Measurements from ENCODE around the gene FGF19.

Gene FGF19

DNA sequence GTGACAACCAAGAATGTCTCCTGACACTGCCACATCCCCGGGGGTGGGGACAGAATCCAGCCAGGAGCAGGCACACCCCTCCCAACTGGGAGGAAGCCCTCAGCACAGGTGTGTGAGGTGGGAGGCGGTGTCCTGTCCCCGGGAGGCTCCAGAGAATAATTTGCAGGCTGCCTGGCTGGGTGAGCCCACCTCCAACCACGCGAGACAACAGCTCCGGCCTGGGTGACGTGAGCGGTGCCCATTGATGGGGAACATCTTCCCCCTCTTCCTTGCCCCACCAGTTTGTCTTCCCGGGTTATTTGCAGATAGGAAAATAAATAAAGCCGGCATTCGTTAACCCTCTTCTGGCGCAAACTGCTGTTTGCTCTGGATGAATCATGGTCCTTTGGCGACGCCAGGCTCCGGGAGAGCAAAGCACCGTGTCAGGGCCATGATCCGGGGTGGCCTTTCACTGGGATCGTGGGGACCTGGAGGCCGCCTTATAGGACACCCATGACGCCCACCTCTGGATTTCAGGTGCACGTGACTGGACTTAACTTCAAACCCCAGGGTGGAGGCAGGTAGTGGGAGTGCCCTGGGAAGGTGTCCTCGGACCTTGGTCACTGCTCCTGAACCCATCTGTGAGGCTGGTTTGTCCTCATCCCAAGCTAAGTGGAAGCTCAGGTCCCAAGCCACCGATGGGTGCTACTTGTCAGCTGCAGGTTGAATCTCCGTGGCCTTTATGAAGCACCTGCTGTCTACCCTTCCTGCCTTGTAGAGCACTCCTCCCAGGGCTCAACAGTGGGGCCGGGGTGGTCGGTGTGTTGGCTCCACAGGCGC is 49.0 kb downstream of the FGF19 start:
- Mint-ChIP-seq H3K27ac (no peak overlapping the region), H3K4me1 (ENCODE audit: low read depth) (peaks cover 3% of the 10 kb centered on the region), H3K27me3 (no peaks in the 10 kb centered on the region), H3K4me3 (no peak overlapping the region), H3K9me3 (no peaks in the 10 kb centered on the region), H3K36me3 (ENCODE audit: low read depth) (peaks cover 10% of the 10 kb centered on the region)
- DNase-seq = no peak

DNA sequence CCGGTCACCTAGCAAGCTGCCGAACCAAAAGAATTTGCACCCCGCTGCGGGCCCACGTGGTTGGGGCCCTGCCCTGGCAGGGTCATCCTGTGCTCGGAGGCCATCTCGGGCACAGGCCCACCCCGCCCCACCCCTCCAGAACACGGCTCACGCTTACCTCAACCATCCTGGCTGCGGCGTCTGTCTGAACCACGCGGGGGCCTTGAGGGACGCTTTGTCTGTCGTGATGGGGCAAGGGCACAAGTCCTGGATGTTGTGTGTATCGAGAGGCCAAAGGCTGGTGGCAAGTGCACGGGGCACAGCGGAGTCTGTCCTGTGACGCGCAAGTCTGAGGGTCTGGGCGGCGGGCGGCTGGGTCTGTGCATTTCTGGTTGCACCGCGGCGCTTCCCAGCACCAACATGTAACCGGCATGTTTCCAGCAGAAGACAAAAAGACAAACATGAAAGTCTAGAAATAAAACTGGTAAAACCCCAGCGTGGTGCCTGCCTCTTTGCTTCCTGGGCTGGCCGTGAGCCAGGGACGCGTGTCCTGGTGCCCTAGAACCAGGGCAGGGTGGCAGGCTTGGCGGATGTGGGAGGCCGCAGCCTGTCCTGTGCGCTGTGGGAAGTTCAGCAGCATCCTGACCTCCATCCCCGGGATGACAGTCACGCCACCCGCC is 49.7 kb downstream of the FGF19 start:
- Mint-ChIP-seq H3K27ac (no peak overlapping the region), H3K27me3 (no peaks in the 10 kb centered on the region), H3K4me3 (no peak overlapping the region), H3K4me1 (ENCODE audit: low read depth) (peaks cover 3% of the 10 kb centered on the region), H3K9me3 (no peaks in the 10 kb centered on the region), H3K36me3 (ENCODE audit: low read depth) (peaks cover 8% of the 10 kb centered on the region)
- DNase-seq = no peak

DNA sequence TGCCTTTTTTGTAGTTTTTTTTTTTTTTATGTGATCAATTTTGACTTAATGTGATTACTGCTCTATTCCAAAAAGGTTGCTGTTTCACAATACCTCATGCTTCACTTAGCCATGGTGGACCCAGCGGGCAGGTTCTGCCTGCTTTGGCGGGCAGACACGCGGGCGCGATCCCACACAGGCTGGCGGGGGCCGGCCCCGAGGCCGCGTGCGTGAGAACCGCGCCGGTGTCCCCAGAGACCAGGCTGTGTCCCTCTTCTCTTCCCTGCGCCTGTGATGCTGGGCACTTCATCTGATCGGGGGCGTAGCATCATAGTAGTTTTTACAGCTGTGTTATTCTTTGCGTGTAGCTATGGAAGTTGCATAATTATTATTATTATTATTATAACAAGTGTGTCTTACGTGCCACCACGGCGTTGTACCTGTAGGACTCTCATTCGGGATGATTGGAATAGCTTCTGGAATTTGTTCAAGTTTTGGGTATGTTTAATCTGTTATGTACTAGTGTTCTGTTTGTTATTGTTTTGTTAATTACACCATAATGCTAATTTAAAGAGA is 50.3 kb downstream of the FGF19 start:
- H3K4me3 Mint-ChIP-seq = no peak overlapping the region

DNA sequence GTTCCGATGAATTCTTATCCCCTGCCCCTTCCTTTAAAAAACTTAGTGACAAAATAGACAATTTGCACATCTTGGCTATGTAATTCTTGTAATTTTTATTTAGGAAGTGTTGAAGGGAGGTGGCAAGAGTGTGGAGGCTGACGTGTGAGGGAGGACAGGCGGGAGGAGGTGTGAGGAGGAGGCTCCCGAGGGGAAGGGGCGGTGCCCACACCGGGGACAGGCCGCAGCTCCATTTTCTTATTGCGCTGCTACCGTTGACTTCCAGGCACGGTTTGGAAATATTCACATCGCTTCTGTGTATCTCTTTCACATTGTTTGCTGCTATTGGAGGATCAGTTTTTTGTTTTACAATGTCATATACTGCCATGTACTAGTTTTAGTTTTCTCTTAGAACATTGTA is 50.8 kb downstream of the FGF19 start:
- no peaks in the 10 kb centered on the region for H3K27me3 Mint-ChIP-seq
- DNase-seq = no peak

More for the DNA sequence above, 50.3 kb downstream of the FGF19 start:
- H3K27ac Mint-ChIP-seq = no peak overlapping the region
- H3K9me3 Mint-ChIP-seq = no peaks in the 10 kb centered on the region
- H3K27me3 Mint-ChIP-seq = no peaks in the 10 kb centered on the region
- no peak for DNase-seq
- H3K36me3 Mint-ChIP-seq (ENCODE audit: low read depth) = peaks cover 8% of the 10 kb centered on the region
- peaks cover 3% of the 10 kb centered on the region for H3K4me1 Mint-ChIP-seq (ENCODE audit: low read depth)

DNA sequence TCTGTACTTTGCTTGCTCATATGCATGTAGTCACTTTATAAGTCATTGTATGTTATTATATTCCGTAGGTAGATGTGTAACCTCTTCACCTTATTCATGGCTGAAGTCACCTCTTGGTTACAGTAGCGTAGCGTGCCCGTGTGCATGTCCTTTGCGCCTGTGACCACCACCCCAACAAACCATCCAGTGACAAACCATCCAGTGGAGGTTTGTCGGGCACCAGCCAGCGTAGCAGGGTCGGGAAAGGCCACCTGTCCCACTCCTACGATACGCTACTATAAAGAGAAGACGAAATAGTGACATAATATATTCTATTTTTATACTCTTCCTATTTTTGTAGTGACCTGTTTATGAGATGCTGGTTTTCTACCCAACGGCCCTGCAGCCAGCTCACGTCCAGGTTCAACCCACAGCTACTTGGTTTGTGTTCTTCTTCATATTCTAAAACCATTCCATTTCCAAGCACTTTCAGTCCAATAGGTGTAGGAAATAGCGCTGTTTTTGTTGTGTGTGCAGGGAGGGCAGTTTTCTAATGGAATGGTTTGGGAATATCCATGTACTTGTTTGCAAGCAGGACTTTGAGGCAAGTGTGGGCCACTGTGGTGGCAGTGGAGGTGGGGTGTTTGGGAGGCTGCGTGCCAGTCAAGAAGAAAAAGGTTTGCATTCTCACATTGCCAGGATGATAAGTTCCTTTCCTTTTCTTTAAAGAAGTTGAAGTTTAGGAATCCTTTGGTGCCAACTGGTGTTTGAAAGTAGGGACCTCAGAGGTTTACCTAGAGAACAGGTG is 51.8 kb downstream of the FGF19 start:
- Mint-ChIP-seq H3K9me3 (no peaks in the 10 kb centered on the region), H3K4me1 (ENCODE audit: low read depth) (peaks cover 3% of the 10 kb centered on the region), H3K27me3 (no peaks in the 10 kb centered on the region), H3K27ac (no peak overlapping the region), H3K4me3 (no peak overlapping the region), H3K36me3 (ENCODE audit: low read depth) (peaks cover 10% of the 10 kb centered on the region)
- DNase-seq = no peak

More for the DNA sequence above, 50.8 kb downstream of the FGF19 start:
- Mint-ChIP-seq H3K36me3 (ENCODE audit: low read depth) (peaks cover 10% of the 10 kb centered on the region), H3K9me3 (no peaks in the 10 kb centered on the region), H3K27ac (no peak overlapping the region), H3K4me3 (no peak overlapping the region), H3K4me1 (ENCODE audit: low read depth) (peaks cover 3% of the 10 kb centered on the region)

DNA sequence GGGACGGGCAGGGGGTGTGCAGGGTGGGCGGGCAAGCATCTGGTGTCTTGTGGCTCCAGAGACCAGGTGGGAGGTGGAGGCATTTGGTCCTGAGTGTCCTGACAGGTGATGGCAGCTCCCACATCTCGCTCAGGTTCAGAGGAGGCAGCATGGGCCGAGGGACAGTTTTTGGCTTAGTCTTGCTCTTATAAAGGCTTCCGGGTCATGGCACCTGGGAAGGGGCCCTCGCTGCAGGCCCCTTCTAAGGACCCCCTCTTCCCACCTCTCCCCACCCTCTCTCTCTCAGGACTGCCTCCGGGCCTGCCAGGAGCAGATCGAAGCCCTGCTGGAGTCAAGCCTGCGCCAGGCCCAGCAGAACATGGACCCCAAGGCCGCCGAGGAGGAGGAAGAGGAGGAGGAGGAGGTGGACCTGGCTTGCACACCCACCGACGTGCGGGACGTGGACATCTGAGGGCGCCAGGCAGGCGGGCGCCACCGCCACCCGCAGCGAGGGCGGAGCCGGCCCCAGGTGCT is 52.9 kb downstream of the FGF19 start:
- no peak for DNase-seq
- no peaks in the 10 kb centered on the region for H3K27me3 Mint-ChIP-seq
- H3K4me3 Mint-ChIP-seq = no peak overlapping the region
- H3K4me1 Mint-ChIP-seq (ENCODE audit: low read depth) = no peaks in the 10 kb centered on the region
- H3K27ac Mint-ChIP-seq = no peak overlapping the region
- peaks cover 10% of the 10 kb centered on the region for H3K36me3 Mint-ChIP-seq (ENCODE audit: low read depth)
- no peaks in the 10 kb centered on the region for H3K9me3 Mint-ChIP-seq

DNA sequence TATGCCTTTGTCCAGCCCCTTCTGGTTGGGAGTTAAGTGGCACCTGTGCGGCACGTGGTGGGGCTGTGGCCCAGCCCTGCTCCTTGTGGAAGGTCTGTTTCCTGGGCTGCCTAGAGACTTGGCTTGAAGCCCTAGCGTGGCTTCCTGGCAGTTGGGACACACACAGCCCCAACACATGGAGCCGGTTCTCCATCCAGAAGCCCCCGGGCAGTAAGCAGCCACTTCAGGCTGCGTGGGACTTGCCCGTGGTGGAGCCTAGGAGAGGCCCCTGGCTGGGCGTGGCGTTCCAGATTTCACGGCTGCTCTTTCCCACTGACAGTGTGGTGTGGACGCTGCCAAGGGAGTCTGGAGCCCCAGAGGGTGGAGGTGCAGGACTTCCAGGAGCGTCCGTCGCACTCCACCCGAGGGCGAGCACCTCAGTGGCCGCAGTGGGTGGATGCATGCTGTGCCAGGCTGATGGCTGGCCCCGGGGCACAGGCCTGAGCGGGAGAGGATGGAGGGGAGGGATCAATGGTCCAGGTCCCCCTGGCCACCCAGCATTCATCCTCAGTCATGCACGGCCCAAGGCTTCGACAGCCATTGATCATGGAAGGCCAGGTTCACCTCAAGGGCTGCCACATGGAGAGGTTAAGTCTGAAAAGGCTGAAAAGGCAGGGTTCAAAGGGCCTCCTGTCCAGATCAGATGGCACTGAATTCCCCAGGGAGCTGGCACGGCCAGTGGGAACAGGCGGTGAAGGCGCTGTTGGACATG is 53.6 kb downstream of the FGF19 start:
- H3K4me1 Mint-ChIP-seq (ENCODE audit: low read depth) = no peaks in the 10 kb centered on the region
- no peak for DNase-seq
- H3K36me3 Mint-ChIP-seq (ENCODE audit: low read depth) = peaks cover 10% of the 10 kb centered on the region
- no peak overlapping the region for H3K4me3 Mint-ChIP-seq
- no peak overlapping the region for H3K27ac Mint-ChIP-seq
- H3K9me3 Mint-ChIP-seq = no peaks in the 10 kb centered on the region
- no peaks in the 10 kb centered on the region for H3K27me3 Mint-ChIP-seq

DNA sequence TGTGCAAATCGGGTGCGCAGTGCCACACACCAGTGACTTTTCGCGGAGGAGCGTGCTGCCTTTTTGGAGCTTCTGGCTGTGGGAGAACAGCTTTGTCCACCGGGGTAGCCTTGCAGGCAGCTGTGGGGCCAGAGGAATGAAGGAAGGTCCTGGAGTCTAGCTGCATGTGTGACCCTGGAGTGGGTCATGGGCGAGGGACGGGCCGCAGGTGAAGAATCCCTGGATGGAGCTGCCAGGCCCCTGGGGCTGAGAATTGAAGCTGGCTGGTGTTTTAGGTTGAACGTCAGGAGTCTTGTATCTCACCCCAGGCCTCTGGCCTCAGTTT is 54.3 kb downstream of the FGF19 start:
- H3K4me3 Mint-ChIP-seq = no peak overlapping the region
- no peaks in the 10 kb centered on the region for H3K27me3 Mint-ChIP-seq
- no peaks in the 10 kb centered on the region for H3K9me3 Mint-ChIP-seq
- H3K36me3 Mint-ChIP-seq (ENCODE audit: low read depth) = peaks cover 10% of the 10 kb centered on the region
- no peaks in the 10 kb centered on the region for H3K4me1 Mint-ChIP-seq (ENCODE audit: low read depth)
- H3K27ac Mint-ChIP-seq = no peak overlapping the region
- DNase-seq = no peak

DNA sequence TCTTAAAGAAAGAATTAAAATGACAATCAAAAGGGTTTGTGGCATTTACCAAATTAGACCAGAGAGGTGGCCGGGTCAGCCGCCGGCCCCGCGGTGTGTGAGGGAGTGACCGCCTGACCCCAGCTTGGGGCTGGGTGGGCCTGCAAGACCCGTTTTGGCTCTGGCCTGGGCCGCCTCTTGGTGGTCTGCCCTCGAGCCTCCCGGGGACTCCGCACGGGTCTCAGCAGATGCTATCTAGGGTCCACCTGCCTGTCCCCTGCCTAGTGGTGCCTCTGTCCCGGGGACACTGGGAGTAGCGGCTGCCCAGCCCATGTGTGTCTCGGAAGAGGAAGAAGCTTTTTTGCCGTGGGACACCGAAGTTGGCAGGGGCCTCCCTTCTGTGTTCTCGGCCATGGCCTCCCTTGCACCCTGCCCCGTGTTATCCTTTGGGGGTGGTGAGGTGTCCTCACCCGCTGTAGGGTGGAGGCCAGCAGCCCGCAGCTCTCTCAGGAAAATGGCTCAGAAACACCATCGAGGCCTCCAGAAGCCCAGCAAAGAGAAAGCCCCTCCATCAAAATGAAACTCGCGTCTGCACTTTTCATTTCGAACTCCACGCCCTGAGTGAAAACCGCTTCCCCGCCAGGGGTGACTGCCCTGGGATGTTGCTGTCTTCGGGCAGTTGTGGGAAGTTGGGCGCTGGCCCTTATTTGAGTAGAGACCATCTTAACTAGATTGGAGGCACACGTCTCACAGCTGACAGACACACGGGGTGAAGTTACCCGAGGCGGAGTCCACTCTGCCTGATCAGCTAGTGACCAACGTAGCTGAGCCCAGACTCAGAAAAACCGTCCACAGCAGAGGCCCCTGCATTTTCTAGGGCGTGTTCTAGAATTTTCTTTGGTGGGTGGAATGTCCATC is 54.9 kb downstream of the FGF19 start:
- no peak overlapping the region for H3K27ac Mint-ChIP-seq
- H3K4me3 Mint-ChIP-seq = no peak overlapping the region
- no peaks in the 10 kb centered on the region for H3K27me3 Mint-ChIP-seq
- no peaks in the 10 kb centered on the region for H3K9me3 Mint-ChIP-seq
- DNase-seq = no peak
- H3K36me3 Mint-ChIP-seq (ENCODE audit: low read depth) = peaks cover 10% of the 10 kb centered on the region
- H3K4me1 Mint-ChIP-seq (ENCODE audit: low read depth) = no peaks in the 10 kb centered on the region
